ENCODE data around the gene GPC5. TPM values are rescaled to one million over a fixed set of nuclear protein-coding genes. Genes with fewer than 3 reads are reported as not detected.

Gene GPC5
- total RNA-seq, 1 donor from 2014 or later = 8.7 TPM

DNA sequence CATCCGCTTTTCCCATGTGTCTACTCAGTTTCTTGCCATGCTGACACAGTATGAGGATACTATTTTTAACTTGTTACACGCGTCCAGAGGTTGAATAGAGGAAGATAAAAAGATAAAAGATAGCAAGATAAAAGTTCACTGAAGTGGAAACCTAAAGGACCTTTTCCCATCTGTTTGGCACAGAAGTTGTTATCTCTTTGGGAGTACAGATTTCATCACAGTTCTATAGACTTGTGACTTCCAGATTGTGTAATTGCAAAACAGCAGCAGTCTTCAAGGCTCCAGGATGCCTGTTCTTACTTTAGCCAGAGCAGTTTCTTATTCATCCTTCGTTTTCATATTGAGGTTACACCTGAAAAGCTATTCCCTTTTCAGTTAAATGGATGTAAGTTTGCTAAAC lies 369.2 kb downstream of the GPC5 start:
- DNase-seq (no peak), ATAC-seq (no peak)
- Histone ChIP-seq H3K4me3 (no peak overlapping the region), H3K27ac (no peak overlapping the region), H3K4me1 (no peaks in the 10 kb centered on the region), H3K9me3 (no peaks in the 10 kb centered on the region), H3K36me3 (no peaks in the 10 kb centered on the region), H3K27me3 (ENCODE audit: low read depth) (no peaks in the 10 kb centered on the region)
- TF ChIP-seq, protein P1, sequence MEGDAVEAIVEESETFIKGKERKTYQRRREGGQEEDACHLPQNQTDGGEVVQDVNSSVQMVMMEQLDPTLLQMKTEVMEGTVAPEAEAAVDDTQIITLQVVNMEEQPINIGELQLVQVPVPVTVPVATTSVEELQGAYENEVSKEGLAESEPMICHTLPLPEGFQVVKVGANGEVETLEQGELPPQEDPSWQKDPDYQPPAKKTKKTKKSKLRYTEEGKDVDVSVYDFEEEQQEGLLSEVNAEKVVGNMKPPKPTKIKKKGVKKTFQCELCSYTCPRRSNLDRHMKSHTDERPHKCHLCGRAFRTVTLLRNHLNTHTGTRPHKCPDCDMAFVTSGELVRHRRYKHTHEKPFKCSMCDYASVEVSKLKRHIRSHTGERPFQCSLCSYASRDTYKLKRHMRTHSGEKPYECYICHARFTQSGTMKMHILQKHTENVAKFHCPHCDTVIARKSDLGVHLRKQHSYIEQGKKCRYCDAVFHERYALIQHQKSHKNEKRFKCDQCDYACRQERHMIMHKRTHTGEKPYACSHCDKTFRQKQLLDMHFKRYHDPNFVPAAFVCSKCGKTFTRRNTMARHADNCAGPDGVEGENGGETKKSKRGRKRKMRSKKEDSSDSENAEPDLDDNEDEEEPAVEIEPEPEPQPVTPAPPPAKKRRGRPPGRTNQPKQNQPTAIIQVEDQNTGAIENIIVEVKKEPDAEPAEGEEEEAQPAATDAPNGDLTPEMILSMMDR (IDR thresholded peaks at IDR 0.05) = no peak
- intact Hi-C loops (cut with DNase I) = no loop called here

DNA sequence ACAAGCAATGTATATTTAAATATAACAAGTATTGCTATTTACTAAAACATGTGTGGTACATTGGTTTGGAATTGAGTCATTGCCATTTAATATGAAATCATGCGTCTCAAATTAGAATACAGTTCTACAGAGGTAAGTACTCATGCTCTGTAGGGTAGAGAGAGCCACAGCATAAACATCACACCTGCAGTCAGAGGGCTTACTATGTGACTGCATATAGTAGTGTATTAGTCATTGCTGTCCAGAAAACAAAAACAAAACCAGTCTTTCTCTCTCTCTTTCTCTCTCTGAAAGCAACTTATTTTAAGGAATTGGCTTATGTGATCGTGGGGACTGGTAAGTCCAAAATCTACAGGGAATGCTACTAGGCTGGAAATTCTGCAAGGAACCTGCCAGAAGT lies 370.3 kb downstream of the GPC5 start:
- no peak for DNase-seq

DNA sequence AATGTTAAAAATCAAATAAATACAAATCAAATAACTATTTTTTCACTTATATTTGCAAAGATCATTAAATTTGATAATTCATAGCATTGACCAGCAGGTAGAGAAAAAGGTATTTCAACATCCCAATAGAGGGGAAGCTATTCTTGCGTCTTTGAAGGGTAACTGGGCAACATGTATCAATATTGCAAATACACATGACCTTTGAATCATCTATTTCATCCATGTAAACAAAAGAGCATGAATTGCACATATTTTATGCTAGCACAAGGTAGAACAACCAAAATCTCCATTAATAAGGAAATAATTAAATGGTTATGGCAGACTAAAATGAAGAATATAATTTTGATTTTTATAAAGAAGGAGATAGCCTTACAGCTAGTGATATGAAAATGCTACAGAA lies 372.8 kb downstream of the GPC5 start:
- Histone ChIP-seq H3K9me3 (no peaks in the 10 kb centered on the region), H3K36me3 (no peaks in the 10 kb centered on the region), H3K4me3 (no peak overlapping the region), H3K4me1 (no peaks in the 10 kb centered on the region), H3K27me3 (ENCODE audit: low read depth) (no peaks in the 10 kb centered on the region), H3K27ac (no peak overlapping the region)
- TF ChIP-seq, protein P1 (IDR thresholded peaks at IDR 0.05) = no peak
- ATAC-seq (no peak), DNase-seq (no peak)
- intact Hi-C loops (cut with DNase I) = no loop called here

More for the DNA sequence above, 370.3 kb downstream of the GPC5 start:
- Histone ChIP-seq H3K36me3 (no peaks in the 10 kb centered on the region), H3K27ac (no peak overlapping the region), H3K4me3 (no peak overlapping the region), H3K27me3 (ENCODE audit: low read depth) (no peaks in the 10 kb centered on the region), H3K4me1 (no peaks in the 10 kb centered on the region), H3K9me3 (no peaks in the 10 kb centered on the region)
- TF ChIP-seq, protein P1 (IDR thresholded peaks at IDR 0.05) = no peak
- ATAC-seq = no peak
- intact Hi-C loops (cut with DNase I) = no loop called here

DNA sequence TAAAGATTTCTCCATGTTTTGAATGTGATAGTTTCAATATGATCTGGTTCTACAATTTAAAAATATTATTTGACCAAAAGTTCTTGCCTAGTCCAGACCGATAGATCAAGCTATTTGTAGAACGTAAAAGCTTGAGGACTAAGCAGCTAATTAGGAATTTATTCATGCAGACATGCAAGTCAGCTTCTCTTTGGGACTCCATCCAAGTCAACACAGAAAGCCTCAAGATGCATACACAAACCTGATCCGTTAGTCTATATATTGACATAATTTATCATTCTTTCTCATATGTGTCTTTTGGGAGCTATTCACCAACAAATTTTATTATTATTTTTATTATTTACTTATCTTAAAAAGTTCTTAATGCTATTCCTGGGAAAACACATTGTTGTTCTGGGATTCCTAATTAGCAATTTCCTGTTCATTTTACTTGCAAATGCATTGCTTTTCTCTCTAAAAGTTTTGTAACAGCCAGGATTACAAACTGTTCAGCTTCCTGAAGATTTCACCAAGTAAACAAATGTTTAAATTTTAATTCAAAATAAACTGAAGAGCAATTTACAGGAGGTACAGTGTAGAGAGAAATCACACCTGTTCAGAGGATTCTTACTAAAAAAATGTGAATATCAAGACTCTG lies 375.3 kb downstream of the GPC5 start:
- TF ChIP-seq, protein P1 (IDR thresholded peaks at IDR 0.05) = no peak
- intact Hi-C loops (cut with DNase I) = no loop called here
- Histone ChIP-seq H3K4me3 (no peak overlapping the region), H3K36me3 (no peaks in the 10 kb centered on the region), H3K27me3 (ENCODE audit: low read depth) (no peaks in the 10 kb centered on the region), H3K9me3 (no peaks in the 10 kb centered on the region), H3K4me1 (no peaks in the 10 kb centered on the region), H3K27ac (no peak overlapping the region)
- DNase-seq (no peak), ATAC-seq (no peak)

DNA sequence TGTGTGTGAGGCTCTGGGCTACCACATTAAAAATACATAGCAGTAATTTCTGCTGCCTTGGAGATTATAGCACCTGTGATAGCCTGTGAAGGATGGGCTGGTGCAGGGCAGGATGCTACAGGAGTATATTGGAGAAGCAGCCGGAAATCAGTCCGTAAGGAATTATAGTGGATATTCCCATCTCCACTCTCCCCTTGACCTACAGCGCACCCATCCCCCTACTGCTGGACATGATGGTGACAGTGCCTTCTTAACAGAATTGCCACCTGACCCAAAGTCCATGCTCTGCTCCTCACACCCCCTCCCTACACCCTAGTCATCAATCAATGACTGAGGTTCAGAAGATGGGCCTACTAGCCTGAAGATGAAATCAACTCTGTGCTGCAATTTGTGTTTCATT lies 376.0 kb downstream of the GPC5 start:
- H3K36me3 ChIP-seq = no peaks in the 10 kb centered on the region
- H3K4me1 ChIP-seq = no peaks in the 10 kb centered on the region
- peak; percentile 9 for ATAC-seq
- intact Hi-C loops (cut with DNase I) = no loop called here
- DNase-seq = no peak
- H3K27ac ChIP-seq = no peak overlapping the region
- no peaks in the 10 kb centered on the region for H3K9me3 ChIP-seq
- TF ChIP-seq, protein P1 (IDR thresholded peaks at IDR 0.05) = no peak
- no peaks in the 10 kb centered on the region for H3K27me3 ChIP-seq (ENCODE audit: low read depth)
- no peak overlapping the region for H3K4me3 ChIP-seq
